GM19043 (cell line): Measurements from ENCODE around the gene TBRG4.

Experiments
- ATAC-seq: cut with Tn5 transposase; IDR thresholded peaks from one replicate; pipeline ENCODE4 v1.9.1; 2021; ENCODE audit warnings: low read depth; ENCODE audit not compliant: unreplicated experiment

The TBRG4 gene

GRCh38 chr7:45145881-45146280 lies 34.4 kb upstream of the TBRG4 start:
- no peak for ATAC-seq

DNA sequence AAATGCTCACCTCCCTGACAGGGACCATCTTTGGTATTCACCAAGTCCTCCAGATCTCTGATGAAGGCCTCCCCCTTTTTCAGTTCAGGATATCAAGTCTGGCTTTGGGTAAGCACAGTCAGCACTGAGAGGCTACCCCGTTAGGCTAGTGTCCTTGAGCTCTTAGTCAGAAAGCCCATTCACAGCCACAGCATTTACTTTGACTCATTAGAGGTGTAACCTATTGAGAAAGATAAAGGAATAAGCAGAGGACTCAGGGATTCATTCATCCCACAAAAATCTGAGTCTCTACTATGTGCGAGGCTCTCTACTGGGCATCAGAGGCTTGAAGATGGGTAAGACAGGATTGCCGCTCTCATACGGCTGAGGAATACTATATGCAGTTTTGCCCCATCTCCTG lies 32.1 kb upstream of the TBRG4 start:
- ATAC-seq = no peak

DNA sequence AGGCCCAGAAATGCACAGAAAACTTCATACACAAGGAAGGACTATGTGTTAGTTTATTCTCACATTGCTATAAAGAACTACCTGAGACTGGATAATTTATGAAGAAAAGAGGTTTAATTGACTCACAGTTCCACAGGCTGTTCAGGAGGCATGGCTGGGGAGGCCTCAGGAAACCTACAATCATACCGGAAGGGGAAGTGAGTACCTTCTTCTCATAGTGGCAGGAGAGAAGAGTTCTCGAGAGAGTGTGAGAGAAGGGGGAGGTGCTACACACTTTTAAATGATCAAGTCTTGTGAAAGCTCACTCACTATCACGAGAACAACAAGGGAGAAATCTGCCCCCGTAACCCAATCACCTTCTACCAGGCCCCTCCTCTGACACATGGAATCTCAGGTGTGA lies 29.3 kb upstream of the TBRG4 start:
- ATAC-seq = no peak

DNA sequence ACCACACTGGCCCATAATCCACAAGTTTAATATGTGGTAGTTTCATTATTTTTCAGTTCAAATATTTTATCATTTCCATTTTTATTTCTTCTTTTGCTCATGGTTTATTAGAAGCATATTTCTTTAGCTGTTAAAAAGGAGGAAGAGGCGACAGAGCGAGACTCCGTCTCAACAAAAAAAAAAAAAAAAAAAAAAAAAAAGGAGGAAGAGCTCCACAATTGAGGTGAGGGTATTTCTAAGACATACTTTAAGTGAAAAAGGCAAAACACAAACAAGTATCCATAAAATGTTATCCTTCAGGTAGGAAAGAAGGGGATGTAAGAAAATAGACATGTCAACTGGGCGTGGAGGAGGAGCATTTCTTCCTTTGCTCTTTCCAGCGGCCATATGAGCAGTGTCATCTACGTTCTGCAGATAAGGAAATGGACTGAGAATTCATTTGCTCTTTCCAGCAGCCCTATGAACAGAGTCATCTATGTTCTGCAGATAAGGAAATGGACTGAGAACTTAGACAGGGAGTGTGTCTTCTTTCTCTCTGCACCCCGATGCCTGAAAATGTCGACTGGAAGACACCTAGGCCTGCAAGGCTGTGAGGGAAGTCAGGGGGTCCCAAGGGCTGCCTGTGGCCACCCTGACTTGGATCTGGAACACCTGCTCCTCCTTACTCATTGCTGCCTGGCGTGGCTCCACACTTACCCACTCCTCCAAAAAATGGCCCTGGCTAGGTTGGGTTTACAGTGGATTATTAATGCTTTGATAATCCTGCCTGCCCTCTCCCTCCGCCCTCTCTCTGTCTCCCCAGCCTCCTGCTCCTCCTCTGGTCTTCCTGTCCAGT lies 27.2 kb upstream of the TBRG4 start:
- ATAC-seq = no peak

GRCh38 chr7:45136106-45137060 lies 24.9 kb upstream of the TBRG4 start:
- ATAC-seq = no peak

- ATAC-seq = no peak
These were observed 22.4 kb upstream of the TBRG4 start for GRCh38 chr7:45133877-45134276.

DNA sequence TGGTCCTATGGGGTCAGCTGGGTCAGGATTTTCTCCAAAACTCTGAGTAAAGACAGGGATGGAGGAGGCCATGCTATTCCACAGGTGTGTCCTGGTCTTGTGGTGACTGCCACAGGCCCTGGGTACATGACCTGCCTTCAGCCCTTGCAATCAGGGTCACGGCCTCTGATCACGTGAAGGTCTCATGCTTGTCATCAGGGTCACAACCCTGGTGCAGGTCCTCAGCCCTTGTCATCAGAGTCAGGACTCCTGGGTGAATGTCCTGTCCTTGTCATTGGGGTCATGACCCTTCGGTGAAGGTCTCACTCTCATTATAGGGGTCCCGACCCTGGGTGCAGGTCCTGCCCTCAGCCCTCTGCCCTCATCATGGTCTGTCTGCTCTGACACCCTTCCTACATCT lies 21.9 kb upstream of the TBRG4 start:
- no peak for ATAC-seq

GRCh38 chr7:45132708-45133320 lies 21.3 kb upstream of the TBRG4 start:
- no peak for ATAC-seq

DNA sequence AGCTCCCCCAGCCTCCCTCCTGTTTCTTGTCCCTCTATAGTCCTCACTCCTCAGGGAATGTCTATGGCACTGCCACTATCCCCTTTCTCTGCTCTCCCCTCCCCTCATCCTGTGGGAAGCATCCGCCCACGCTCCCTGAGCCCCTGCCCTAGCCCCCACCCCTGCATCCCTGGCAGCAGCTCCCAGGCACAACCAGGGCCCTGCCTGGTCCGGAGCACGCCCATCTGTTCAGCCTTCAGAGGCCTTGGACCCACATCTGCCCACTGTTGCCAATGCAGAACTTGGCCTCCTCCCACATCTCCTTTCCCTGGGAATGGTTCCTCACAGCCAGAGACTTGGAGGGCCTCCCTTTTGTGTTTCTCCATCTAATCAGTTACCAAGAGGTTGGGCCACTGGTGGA lies 20.4 kb upstream of the TBRG4 start:
- ATAC-seq = no peak

DNA sequence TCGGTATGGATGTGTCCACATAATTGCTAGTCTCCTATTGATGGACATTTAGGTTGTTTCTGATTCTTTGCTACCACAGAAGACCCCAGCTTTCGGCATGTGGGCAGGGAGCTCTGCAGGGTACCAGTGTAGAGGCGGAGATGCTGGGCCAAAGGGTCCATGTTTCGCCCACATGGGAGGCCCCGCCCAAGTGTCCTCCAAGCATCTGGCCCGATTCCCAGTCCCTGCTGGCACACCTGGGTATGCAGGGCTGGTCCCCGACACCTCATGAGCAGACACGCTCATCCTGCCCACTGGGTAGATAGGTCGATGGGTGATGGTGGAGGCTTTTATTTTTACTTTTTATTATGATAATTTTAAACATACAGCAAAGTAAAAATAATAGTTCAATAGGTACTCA lies 19.4 kb upstream of the TBRG4 start:
- ATAC-seq = no peak

DNA sequence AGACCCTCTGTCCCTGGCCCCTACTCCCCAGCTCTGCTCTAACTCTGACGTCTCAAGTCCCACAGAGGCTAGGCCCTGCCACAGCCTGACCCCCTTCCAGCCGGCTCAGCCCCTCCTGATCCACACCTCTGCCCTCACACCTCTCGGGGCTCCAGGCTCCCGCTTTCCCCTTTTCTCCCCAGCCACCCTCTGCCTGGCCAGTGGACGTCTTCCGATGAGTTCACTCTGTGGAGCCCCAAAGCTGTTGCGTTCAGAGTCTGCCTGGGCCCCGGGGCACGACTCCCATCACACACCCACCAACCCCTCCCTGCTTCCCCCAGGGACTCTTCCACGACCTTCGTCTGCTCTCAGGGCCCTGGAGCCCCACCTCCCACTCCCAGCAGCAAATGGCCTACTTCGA lies 18.4 kb upstream of the TBRG4 start:
- ATAC-seq = no peak

- ATAC-seq = no peak
These were observed 17.8 kb upstream of the TBRG4 start for GRCh38 chr7:45129181-45129800.

GRCh38 chr7:45126920-45127319 lies 15.4 kb upstream of the TBRG4 start:
- ATAC-seq = no peak

- ATAC-seq = no peak
These were observed 14.7 kb upstream of the TBRG4 start for GRCh38 chr7:45126201-45126600.

DNA sequence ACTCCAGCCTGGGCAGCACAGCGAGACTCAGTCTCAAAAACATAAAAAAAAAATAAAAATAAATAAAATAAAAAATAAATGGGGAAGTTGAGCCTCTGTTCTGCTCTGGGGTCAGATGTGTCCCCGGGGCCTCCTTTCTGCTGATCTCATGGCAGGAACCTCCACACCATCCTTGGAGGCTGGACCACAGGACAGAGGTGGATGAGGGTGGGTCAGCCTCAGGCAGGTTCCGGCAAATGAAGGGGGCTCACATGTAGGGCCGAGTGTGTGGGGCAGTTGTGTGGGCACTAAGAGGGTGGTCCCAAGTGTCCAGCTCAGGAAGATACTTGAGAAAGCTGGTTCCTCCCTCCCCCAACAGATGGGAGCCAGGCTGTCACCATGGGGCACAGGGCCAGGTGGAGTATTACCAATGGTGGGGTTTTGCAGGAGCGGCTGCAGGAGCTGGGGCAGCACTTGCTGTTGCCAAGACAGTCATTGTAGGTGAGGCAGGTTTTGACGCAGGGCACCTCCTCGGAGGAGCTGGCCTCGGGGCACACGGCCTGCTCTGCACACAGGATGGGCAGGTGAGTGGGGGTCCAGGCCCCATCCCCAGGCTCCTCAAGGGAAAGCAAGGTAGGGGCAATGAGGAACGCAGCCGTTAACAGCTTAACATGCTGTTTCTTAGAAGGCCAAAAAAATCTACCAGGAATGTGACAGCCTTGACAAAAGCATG lies 13.9 kb upstream of the TBRG4 start:
- ATAC-seq = no peak

DNA sequence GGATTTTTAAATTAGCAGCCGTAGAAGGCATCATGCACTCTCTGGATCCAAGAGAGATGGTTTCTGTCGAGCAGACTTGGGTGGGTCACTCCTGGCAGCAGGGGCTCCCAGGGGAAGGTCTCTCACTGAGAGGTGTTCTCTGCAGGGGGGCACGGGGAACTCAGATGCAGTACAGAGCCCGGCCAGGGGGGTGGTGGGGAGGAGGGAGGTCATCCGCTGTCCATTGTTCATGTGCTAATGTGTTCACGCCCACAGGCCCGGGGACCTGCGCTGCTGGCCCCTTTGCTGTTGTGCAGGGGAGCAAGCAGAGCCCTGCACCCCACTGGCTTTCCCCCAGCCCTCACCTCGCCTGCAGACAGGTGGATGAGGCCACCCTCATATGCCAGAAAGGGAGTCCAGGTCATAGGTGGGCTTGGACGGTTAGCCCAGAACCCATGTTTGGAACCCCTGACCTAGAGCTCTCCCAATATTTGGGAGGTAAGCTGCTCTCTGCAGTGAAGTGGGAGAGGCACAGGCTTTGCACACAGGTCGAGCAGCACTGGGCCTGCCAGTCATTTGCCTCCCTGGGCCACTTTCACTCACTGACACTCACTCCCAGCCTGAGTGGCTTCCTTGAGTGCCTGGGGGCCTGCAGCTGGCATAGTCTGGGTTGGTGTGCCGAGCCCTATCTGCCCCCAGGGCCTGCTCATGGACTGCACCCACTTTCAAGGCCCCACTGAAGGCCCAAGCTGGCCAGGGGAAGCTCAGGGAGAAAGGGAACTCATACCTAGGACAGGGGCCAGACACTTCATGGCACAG lies 12.6 kb upstream of the TBRG4 start:
- no peak for ATAC-seq

DNA sequence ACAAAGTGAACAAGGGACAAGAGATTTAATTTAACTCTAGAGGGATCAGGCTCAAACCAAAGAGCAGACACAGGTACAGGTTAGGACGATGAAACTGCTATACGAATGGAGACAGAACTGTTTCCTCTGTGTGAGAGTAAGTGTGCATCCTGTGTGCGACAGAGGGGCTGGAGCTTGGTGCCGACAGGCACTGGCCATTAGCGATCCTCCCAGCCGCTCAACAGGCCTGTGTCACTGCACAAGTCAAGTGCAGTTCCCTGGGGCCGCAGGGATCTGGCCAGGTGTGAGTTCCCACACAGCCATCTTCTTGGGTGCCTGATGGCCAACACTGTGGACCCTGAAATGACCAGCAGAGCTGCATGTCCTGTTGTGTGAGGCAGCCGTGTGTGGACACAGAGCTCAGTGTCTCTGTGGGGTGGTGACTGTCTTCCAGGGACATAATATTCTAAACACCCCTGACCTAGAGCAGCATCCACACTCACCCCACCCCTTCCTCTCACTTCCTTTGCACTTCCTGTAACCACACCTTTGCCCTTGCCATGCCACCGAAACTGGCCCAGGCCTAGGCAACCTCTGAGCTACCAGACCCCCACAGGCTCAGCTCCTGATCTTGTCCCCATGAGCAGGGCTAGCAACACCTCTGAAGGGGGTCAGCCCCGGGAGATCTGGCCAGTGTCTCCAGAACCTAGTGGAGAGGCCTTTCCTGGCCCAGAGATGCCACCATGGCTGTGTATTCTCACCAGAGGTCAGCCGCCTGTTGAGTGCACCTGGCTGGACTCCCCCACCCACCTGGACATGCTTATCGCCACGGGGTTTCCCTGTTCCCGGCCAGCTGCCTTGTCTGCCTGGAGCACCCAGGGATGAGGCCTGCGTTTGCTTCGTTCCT lies 11.7 kb upstream of the TBRG4 start:
- ATAC-seq = no peak

- no peak for ATAC-seq
These were observed 8.1 kb upstream of the TBRG4 start for GRCh38 chr7:45119550-45119949.
